Retina (tissue), 1 donor: ENCODE measurements around the gene RHOV.

Source experiments
- DNase-seq: peaks from one replicate; pipeline ENCODE4 v3.0.0-alpha.2; 2016

Gene RHOV

GRCh38 chr15:40843885-40844695 is 29.9 kb downstream of the RHOV start, which contains the start of gene SPINT1:
TSS of gene SPINT1 (plus strand) at chr15:40844048. CDS start at chr15:40844555, 507 bp downstream.
- DNase-seq: peak; percentile 62

DNA sequence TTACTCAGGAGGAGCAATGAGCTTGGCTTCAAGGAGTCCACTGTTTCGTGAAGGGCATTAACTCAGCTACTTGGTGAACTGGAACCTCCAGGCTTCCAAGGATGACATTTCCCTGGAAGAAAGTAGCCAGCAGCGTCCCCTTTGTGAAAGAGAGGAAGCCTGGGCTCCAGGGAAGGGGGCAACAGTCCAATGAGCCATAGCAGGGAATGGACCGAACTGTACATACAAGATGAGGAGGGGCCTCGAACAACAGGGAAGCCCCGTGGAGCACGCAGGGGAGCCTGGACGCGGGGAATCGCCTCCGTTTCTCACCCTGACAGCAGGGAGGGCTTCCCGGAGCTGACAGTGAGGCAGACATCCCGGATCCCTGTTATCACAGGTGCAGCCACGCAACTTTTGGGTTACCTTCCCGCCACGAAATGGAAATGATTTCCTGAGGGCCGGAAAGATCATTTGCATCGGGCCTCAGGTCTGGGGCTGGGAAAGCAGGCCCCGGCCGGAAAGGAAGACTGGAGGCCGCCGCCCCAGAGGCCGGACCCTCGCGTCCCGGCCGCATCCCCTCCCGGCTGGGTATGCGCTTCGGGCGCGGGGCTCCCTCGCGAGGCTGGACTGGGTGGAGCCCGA is 30.7 kb downstream of the RHOV start:
- DNase-seq: peak; percentile 36

GRCh38 chr15:40841741-40842140 is 32.3 kb downstream of the RHOV start:
- DNase-seq: no peak

GRCh38 chr15:40838756-40839155 is 35.3 kb downstream of the RHOV start:
- no peak for DNase-seq

DNA sequence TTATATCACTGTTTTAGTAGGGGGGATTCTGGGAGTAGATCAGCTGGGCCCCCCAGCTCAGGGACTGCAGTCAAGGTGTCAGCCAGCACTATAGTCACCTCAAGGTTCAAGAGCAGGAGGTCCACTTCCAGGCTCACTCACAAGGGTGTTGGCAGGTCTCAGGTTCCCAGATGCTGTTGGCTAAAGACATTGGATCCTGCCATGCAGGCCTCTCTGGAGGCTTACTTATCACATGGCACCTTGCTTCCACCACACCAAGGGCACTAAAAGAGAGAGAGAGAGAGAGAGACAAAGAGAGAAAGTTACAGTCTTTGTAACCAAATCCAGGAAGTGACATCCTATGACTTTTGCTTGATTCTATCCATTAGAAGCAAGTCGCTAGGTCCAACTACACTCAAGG is 38.0 kb downstream of the RHOV start:
- DNase-seq: no peak

DNA sequence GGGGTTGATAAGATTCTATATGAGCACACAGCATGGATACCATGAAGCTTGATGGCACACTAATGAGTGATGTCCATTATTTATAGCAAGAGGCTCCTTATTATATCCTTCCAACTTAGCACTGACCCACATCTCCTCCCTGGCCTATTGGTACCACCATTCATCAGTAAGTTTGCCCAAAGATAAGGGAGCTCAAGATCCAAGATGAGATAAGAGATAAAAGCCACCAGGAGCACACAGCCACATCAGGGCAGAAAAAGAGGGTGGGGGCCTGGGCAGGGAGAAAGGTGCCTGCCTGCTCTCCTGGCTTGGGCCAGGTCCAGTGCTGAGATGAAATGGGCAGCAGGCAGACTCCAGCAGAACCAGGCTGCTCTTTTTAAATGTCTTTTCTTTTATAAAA is 41.1 kb downstream of the RHOV start:
- DNase-seq: no peak

- DNase-seq: no peak
Observed at GRCh38 chr15:40831861-40832260, 42.2 kb downstream of the RHOV start.

- DNase-seq: no peak
Observed at GRCh38 chr15:40830884-40831283, 43.1 kb downstream of the RHOV start.

GRCh38 chr15:40829115-40829514 is 44.9 kb downstream of the RHOV start:
- no peak for DNase-seq

GRCh38 chr15:40828447-40829036 is 45.5 kb downstream of the RHOV start, which contains the start of gene PPP1R14D:
TSS of gene PPP1R14D (minus strand) at chr15:40828708. CDS start at chr15:40828641, 67 bp downstream.
- no peak for DNase-seq

DNA sequence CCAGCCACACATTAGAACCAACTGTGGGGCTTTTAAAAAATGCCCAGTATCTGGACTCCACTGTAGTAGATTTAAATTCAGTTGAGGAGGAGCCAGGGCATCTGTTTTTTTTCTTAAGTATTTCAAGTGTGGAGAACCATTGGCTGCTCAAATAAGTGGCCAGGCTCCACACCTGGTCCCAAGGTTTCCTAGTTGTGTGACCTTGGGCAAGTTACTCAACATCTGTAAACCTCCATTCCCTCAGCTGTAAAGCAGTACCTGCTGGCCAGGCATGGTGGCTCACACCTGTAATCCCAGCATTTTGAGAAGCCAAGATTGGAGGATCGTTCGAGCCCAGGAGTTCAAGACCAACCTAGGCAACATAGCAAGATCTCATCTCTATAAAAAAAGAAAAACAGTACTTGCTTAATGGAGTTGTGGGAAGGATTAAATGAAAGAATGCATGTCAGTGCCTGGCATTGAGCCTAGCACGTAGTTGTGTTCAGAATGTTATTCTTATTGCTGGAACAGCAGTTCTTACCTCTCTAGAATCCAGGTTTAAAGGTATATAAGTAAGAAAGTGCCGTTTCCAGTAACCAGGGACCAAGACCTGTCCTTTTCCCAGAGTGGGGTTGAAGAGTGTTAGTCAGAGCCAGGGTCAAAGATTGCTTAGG is 47.5 kb downstream of the RHOV start:
- DNase-seq: no peak

DNA sequence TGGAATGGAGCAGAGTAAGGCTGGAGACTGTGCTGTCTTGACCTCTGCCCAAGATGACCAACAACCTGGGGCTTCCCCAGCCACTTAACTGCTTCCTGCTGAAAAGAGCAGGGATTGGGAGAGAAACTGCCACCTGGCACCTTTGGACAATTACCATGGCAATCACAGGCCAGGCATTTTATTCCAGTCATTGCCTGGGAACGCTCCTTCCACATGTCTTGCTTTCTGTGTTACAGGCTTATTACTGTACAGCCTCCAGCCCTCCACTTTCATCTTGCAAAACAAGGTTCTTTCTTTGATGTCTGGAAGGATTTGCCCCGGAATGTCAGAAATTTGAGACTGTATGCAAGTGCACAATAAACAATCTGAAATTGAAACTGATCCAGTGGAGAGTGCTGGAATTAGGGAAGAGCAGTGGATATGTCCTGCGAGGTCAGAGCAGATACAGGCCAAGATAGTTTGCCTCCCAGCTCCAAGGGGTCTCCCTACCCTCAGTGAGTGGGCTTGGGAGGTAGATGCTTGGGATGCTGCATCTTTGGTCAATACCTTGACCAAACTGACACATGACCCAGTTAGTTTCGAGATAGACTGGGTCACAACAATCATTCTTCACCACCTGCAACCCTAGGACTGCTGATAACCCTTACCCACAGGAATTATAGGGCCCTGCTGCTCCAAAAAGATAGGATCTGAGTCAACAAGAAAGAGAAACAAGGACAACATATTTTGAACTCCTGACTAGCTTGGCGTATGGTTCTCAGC is 48.2 kb downstream of the RHOV start:
- DNase-seq: no peak

DNA sequence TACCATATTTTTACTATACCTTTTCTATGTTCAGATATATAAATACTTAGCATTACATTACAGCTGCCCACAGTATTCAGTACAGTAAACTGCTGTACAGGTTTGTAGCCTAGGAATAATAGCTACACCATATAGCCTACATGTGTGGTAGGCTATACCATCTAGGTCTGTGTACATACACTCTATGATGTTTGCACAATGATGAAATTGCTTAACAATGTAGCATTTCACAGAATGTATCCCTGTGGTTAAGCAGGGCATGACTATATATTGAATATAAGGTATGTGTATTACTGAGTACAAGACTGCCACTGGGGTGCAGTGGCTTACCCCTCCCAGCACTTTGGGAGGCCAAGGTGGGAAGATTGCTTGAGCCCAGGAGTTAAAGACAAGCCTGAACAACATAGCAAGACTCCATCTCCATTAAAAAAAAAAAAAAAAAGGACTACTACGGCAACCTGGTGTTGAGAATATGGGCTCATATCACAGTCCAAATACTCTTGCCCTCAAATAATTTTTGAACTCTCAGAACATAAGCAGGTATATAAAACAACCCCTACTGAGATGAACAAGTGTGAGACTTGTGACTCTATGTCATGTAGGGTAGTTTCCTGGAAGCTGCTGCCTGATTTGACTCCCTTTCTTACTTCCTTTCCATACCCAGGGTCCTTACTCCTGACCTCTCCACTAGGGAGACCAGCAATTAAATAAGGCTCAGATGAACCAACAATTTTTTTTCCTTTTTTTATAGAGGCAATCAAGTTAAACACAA is 50.3 kb downstream of the RHOV start:
- DNase-seq: no peak
